Measurements from ENCODE around the gene MMP23B. TPM values are rescaled to one million over a fixed set of nuclear protein-coding genes. Genes with fewer than 3 reads are reported as not detected.
"Not testable (repeated sequence)": the region's sequence is repeated elsewhere in the genome, so short reads cannot be mapped to it uniquely, and the experiment has no call there.

Gene MMP23B
- total RNA-seq, 1 experiment from 2014 or later, result 2.7 TPM

- Histone ChIP-seq H3K4me3 (no peak overlapping the region), H3K4me1 (0 out of 2 replicates have a peak, but pooled peaks cover 2% of the 10 kb centered on the region), H3K27me3 (no peaks in the 10 kb centered on the region), H3K27ac (no peak overlapping the region), H3K36me3 (no peaks in the 10 kb centered on the region), H3K9me3 (replicated peaks) (no peaks in the 10 kb centered on the region)
- no peak for DNase-seq
Measured at GRCh38 chr1:1629430-1630190, 2.4 kb upstream of the MMP23B start.

- H3K9me3 ChIP-seq (replicated peaks), result no peaks in the 10 kb centered on the region
- H3K36me3 ChIP-seq, result no peaks in the 10 kb centered on the region
- H3K4me3 ChIP-seq, result no peak overlapping the region
- H3K4me1 ChIP-seq, result 0 out of 2 replicates have a peak, but pooled peaks cover 2% of the 10 kb centered on the region
- H3K27me3 ChIP-seq, result no peaks in the 10 kb centered on the region
- no peak for DNase-seq
- no peak overlapping the region for H3K27ac ChIP-seq
Measured at GRCh38 chr1:1630191-1630964, 1.6 kb upstream of the MMP23B start.

- no peak for DNase-seq
- Histone ChIP-seq H3K36me3 (no peaks in the 10 kb centered on the region), H3K4me1 (0 out of 2 replicates have a peak, but pooled peaks cover 2% of the 10 kb centered on the region), H3K9me3 (replicated peaks) (no peaks in the 10 kb centered on the region), H3K27me3 (no peaks in the 10 kb centered on the region), H3K27ac (peak overlapping the region; percentile 51; the same call in 1 of the 2 replicates), H3K4me3 (peak overlapping the region; percentile 44)
Measured at GRCh38 chr1:1630965-1631781, 800 bp upstream of the MMP23B start.

- not testable (repeated sequence) for H3K9me3 ChIP-seq (replicated peaks); H3K27me3 ChIP-seq; H3K4me3 ChIP-seq; H3K36me3 ChIP-seq; H3K4me1 ChIP-seq; DNase-seq; H3K27ac ChIP-seq
Measured at GRCh38 chr1:1633409-1633808, 1.4 kb downstream of the MMP23B start.

GRCh38 chr1:1634613-1635012, 2.6 kb downstream of the MMP23B start:
- H3K4me3 ChIP-seq; H3K27me3 ChIP-seq; H3K36me3 ChIP-seq; DNase-seq; H3K4me1 ChIP-seq; H3K9me3 ChIP-seq (replicated peaks); H3K27ac ChIP-seq: not testable (repeated sequence)

- H3K9me3 ChIP-seq (replicated peaks); H3K27me3 ChIP-seq; H3K36me3 ChIP-seq; H3K27ac ChIP-seq; H3K4me1 ChIP-seq; H3K4me3 ChIP-seq; DNase-seq: not testable (repeated sequence)
Measured at GRCh38 chr1:1636621-1637478, 4.9 kb downstream of the MMP23B start.

GRCh38 chr1:1637479-1637875, 5.5 kb downstream of the MMP23B start:
- not testable (repeated sequence) for H3K9me3 ChIP-seq (replicated peaks); H3K4me1 ChIP-seq; H3K27me3 ChIP-seq; H3K27ac ChIP-seq; DNase-seq; H3K4me3 ChIP-seq; H3K36me3 ChIP-seq

- not testable (repeated sequence) for DNase-seq; H3K36me3 ChIP-seq; H3K9me3 ChIP-seq (replicated peaks); H3K4me3 ChIP-seq; H3K27ac ChIP-seq; H3K4me1 ChIP-seq; H3K27me3 ChIP-seq
Measured at GRCh38 chr1:1638528-1638927, 6.6 kb downstream of the MMP23B start.

- H3K4me1 ChIP-seq, result not testable (repeated sequence)
Measured at GRCh38 chr1:1639368-1639767, 7.4 kb downstream of the MMP23B start.

GRCh38 chr1:1640081-1640480, 8.1 kb downstream of the MMP23B start:
- not testable (repeated sequence) for DNase-seq

More at GRCh38 chr1:1639368-1639767, 7.4 kb downstream of the MMP23B start:
- H3K27me3 ChIP-seq; H3K36me3 ChIP-seq; DNase-seq; H3K27ac ChIP-seq; H3K9me3 ChIP-seq (replicated peaks); H3K4me3 ChIP-seq: not testable (repeated sequence)

GRCh38 chr1:1640711-1641461, 8.9 kb downstream of the MMP23B start:
- H3K4me3 ChIP-seq, DNase-seq: not testable (repeated sequence)

More at GRCh38 chr1:1640081-1640480, 8.1 kb downstream of the MMP23B start:
- not testable (repeated sequence) for H3K36me3 ChIP-seq; H3K9me3 ChIP-seq (replicated peaks); H3K27me3 ChIP-seq; H3K4me1 ChIP-seq; H3K4me3 ChIP-seq; H3K27ac ChIP-seq

GRCh38 chr1:1646326-1646725, 14.4 kb downstream of the MMP23B start:
- H3K9me3 ChIP-seq (replicated peaks); H3K27me3 ChIP-seq; DNase-seq; H3K27ac ChIP-seq; H3K4me1 ChIP-seq; H3K4me3 ChIP-seq: not testable (repeated sequence)
- peaks cover 35% of the 10 kb centered on the region for H3K36me3 ChIP-seq

More at GRCh38 chr1:1640711-1641461, 8.9 kb downstream of the MMP23B start:
- not testable (repeated sequence) for H3K27me3 ChIP-seq; H3K27ac ChIP-seq; H3K4me1 ChIP-seq; H3K9me3 ChIP-seq (replicated peaks)
- H3K36me3 ChIP-seq, result peaks cover 13% of the 10 kb centered on the region

- H3K9me3 ChIP-seq (replicated peaks); H3K27me3 ChIP-seq; DNase-seq: not testable (repeated sequence)
Measured at GRCh38 chr1:1647567-1648241, 15.7 kb downstream of the MMP23B start.

More at GRCh38 chr1:1647567-1648241, 15.7 kb downstream of the MMP23B start:
- H3K4me3 ChIP-seq, H3K4me1 ChIP-seq, H3K27ac ChIP-seq: not testable (repeated sequence)
- H3K36me3 ChIP-seq, result peaks cover 43% of the 10 kb centered on the region

Measured in SJCRH30 (cell line).